Stimulated activated naive CD4-positive, alpha-beta T cell treated with Interleukin-2 at 50 U/mL for 16 hours (primary cell): ENCODE data around the gene HPSE2.

ENCODE experiments used
- DNase-seq: peaks from one replicate; lab custom pipeline; 2025; lab: John Stamatoyannopoulos, UW

HPSE2 gene

DNA sequence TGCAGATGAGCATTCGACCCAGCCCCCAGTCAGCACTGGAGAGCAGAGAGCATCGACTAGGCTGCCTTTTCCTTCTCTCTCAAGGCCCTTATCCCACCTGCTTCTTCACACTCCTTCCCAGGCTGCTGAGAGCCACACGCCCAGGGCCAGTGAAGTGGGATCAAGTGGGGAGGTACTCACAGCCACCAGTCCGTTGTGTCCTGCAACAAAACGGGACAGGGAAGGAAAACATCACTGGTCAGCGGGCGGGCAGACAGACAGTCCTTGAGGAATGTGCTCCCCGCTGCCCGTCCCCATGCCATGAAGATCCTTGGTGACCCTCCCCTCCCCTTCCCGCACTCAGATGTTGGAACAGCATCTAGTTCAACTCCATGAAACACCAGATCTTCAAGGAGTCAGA is 824.9 kb downstream of the HPSE2 start:
- no peak for DNase-seq

GRCh38 chr10:98410135-98410743 is 825.4 kb downstream of the HPSE2 start:
- no peak for DNase-seq

GRCh38 chr10:98408799-98409198 is 826.9 kb downstream of the HPSE2 start:
- no peak for DNase-seq

DNA sequence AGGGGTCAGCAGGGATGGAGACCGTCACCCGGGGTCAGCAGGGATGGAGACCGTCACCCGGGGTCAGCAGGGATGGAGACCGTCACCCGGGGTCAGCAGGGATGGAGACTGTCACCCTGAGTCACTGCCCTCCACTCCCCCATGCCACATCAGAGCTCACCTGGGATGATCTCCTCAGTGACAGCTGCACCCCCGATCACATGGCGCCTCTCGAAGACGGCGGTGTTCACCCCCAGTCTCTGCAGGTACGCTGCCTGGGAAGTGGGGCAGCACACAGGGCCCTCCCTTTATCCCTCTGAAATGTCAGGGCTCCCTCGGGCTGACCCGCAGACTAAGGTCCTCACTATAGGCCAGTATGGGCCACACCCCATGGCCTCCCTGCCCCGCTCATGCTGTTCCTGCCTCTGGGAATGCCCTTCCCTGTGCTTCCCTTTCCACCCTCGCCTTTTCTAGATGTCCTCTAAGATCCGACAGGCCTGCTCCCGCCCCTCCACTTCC is 827.9 kb downstream of the HPSE2 start:
- DNase-seq, result no peak
